Hepatocyte (in vitro differentiated cells): ENCODE results near the gene FGD2. TPM values are rescaled to one million over a fixed set of nuclear protein-coding genes. Genes with fewer than 3 reads are reported as not detected.

Source experiments
- DNase-seq: peaks from one replicate; pipeline ENCODE4 v3.0.0-alpha.2; 2016; ENCODE audit warnings: low spot score
- H2AFZ ChIP-seq: fragments of 200-600 bp; sonication (generic); 2 replicates; pipeline ENCODE4 v1.6.0; 2016; ENCODE audit warnings: antibody characterized with exemption, mild to moderate bottlenecking
- H3K27ac ChIP-seq: fragments of 200-600 bp; sonication (generic); 2 replicates; pipeline ENCODE4 v1.5.1; 2016; ENCODE audit warnings: mild to moderate bottlenecking
- H3K27me3 ChIP-seq: fragments of 200-600 bp; sonication (generic); 2 replicates; pipeline ENCODE4 v1.6.1; 2016
- H3K36me3 ChIP-seq: fragments of 200-600 bp; sonication (generic); replicated peaks from 2 replicates; pipeline ENCODE4 v1.5.1; 2016; ENCODE audit warnings: low read depth; ENCODE audit not compliant: insufficient read depth
- H3K4me1 ChIP-seq: fragments of 200-600 bp; sonication (generic); 2 replicates; pipeline ENCODE4 v1.5.1; 2016; ENCODE audit warnings: mild to moderate bottlenecking, moderate library complexity; ENCODE audit not compliant: insufficient read depth
- H3K4me2 ChIP-seq: fragments of 200-600 bp; sonication (generic); 2 replicates; pipeline ENCODE4 v1.6.0; 2016
- H3K4me3 ChIP-seq: fragments of 200-600 bp; sonication (generic); 2 replicates; pipeline ENCODE4 v1.5.1; 2016; ENCODE audit warnings: mild to moderate bottlenecking
- H3K79me2 ChIP-seq: fragments of 200-600 bp; sonication (generic); 2 replicates; pipeline ENCODE4 v1.6.0; 2017; ENCODE audit warnings: mild to moderate bottlenecking
- H3K9me2 ChIP-seq: fragments of 200-600 bp; sonication (generic); replicated peaks from 2 replicates; pipeline ENCODE4 v1.6.0; 2017; ENCODE audit warnings: mild to moderate bottlenecking; ENCODE audit not compliant: insufficient read depth
- H3K9me3 ChIP-seq: fragments of 200-600 bp; sonication (generic); 2 replicates; pipeline ENCODE4 v1.5.1; 2016; ENCODE audit warnings: low read depth, mild to moderate bottlenecking
- H4K20me1 ChIP-seq: fragments of 200-600 bp; sonication (generic); 2 replicates; pipeline ENCODE4 v1.6.0; 2016; ENCODE audit warnings: mild to moderate bottlenecking; ENCODE audit not compliant: insufficient read depth, poor library complexity, severe bottlenecking
- EZH2 ChIP-seq: fragments of 200-600 bp; sonication (generic); IDR thresholded peaks from 2 replicates; pipeline ENCODE4 v1.6.1; 2016; ENCODE audit warnings: antibody characterized with exemption, mild to moderate bottlenecking, borderline replicate concordance
- EZH2phosphoT487 ChIP-seq: fragments of 200-600 bp; sonication (generic); IDR thresholded peaks from one replicate; pipeline ENCODE4 v1.6.1; 2018; ENCODE audit warnings: antibody characterized with exemption, mild to moderate bottlenecking, low read depth, moderate library complexity; ENCODE audit not compliant: unreplicated experiment, severe bottlenecking
- WGBS: methylation state at CpG from one replicate; pipeline ENCODE4 v1.1.6; 2016; ENCODE audit warnings: low lambda C conversion rate; ENCODE audit errors: missing lambda C conversion rate; 5-methylcytosine and 5-hydroxymethylcytosine counted together
- polyA plus RNA-seq: library from polyadenylated mRNA; unstranded; fragments of >200 nt; fragmentation: Nextera tagmentation; extraction: Ambion mirVana; gene quantifications from 2 replicates; pipeline ENCODE4 v1.2.1, GENCODE V29; 2016
- total RNA-seq: library from RNA; depleted of rRNA; stranded (reverse); fragments of >200 nt; gene quantifications from 2 replicates; pipeline ENCODE4 v1.2.3, GENCODE V29; 2014
- TF ChIP-seq, protein P1 (sequence below): fragments of 200-600 bp; sonication (generic); IDR thresholded peaks from 2 replicates; pipeline ENCODE4 v1.5.1; 2016; ENCODE audit warnings: antibody characterized with exemption, mild to moderate bottlenecking; ENCODE audit not compliant: poor library complexity

FGD2 gene
- total and polyA plus RNA-seq, 2 experiments from 2014 or later, result 4.6 to 5.2 TPM

DNA sequence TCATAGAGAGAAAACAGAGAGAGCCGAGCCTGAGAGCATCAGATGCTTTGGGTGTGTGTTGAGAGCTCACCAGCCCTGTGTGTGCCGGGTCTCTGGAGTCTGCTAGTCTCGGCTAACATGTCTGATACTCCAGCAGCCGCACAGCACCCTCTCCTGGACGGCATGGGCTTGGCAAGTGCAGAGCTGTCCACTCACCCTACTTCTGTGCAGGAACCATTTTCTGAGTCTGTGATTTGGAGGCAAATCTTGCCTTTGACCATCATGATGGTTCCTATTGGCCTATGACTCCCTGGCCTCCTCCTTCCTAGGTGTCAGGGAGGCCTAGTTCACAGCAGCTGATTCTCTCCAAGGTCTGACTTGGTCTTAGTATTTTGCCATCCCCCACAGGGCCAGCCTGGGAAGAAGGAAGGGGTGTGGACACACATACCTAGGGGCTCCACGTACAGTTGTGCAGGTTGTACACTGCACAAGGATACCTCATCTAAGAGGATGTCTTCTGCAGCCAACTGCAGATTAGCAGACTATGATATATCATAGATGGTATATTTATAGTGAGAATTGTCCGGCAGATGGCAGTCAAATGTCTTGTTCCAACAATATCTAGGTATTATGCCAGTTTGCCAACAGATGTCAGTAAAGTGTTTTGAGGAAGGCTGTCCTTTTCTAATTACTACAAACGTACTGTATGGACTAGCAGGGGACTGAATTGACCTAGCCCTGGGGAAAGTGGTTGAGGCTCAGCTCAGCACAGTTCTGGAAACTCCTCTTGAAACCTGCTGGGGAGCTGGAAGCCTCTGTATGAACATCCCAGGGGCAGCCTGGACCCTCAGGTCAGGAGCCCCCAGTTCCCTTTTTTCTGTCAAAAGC lies 13.0 kb downstream of the FGD2 start:
- Histone ChIP-seq H3K9me3 (no peaks in the 10 kb centered on the region), H3K4me3 (no peak overlapping the region), H3K79me2 (no peaks in the 10 kb centered on the region), H3K4me1 (peaks cover 5% of the 10 kb centered on the region), H2AFZ (peak overlapping the region; percentile 53), H3K27me3 (no peaks in the 10 kb centered on the region), H3K36me3 (no peaks in the 10 kb centered on the region), H3K27ac (peak overlapping the region; percentile 25), H3K4me2 (peak overlapping the region; percentile 22), H4K20me1 (no peaks in the 10 kb centered on the region), H3K9me2 (no peaks in the 10 kb centered on the region)
- peak; percentile 93 for DNase-seq
- 12% methylated on average over 8 of the region's 8 CpGs for WGBS
- TF ChIP-seq, protein P1, sequence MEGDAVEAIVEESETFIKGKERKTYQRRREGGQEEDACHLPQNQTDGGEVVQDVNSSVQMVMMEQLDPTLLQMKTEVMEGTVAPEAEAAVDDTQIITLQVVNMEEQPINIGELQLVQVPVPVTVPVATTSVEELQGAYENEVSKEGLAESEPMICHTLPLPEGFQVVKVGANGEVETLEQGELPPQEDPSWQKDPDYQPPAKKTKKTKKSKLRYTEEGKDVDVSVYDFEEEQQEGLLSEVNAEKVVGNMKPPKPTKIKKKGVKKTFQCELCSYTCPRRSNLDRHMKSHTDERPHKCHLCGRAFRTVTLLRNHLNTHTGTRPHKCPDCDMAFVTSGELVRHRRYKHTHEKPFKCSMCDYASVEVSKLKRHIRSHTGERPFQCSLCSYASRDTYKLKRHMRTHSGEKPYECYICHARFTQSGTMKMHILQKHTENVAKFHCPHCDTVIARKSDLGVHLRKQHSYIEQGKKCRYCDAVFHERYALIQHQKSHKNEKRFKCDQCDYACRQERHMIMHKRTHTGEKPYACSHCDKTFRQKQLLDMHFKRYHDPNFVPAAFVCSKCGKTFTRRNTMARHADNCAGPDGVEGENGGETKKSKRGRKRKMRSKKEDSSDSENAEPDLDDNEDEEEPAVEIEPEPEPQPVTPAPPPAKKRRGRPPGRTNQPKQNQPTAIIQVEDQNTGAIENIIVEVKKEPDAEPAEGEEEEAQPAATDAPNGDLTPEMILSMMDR, result peak; percentile 83
- TF ChIP-seq EZH2, result no peak

- Histone ChIP-seq H3K4me2 (no peak overlapping the region), H2AFZ (no peak overlapping the region), H3K27ac (no peak overlapping the region), H3K9me2 (no peaks in the 10 kb centered on the region), H3K36me3 (no peaks in the 10 kb centered on the region), H3K27me3 (no peaks in the 10 kb centered on the region), H3K9me3 (no peaks in the 10 kb centered on the region), H3K4me3 (no peak overlapping the region), H3K79me2 (no peaks in the 10 kb centered on the region), H4K20me1 (no peaks in the 10 kb centered on the region), H3K4me1 (peaks cover 5% of the 10 kb centered on the region)
- DNase-seq, result no peak
- WGBS, result 83% methylated on average over 2 of the region's 2 CpGs
- no peak for TF ChIP-seq EZH2phosphoT487
- TF ChIP-seq, protein P1, result no peak
These were observed 13.6 kb downstream of the FGD2 start for GRCh38 chr6:37019065-37019450.

DNA sequence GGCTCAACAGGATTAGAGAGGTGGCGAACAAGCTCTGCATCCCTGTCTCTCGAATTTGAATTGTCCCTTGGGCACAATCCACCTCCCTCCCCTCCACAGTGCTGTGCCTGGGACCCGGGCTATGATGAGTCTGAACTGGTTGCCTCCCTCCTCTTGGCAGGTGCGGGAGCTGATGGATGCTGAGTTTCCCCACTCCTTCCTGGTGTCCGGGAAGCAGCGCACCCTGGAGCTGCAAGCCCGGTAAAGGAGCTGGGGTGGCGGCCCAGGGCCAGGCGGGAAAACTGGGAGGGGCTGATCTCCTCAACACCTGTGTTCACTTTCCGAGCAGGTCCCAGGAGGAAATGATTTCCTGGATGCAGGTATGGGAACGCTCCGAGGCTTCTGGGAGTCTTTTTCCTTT lies 14.9 kb downstream of the FGD2 start:
- Histone ChIP-seq H2AFZ (no peak overlapping the region), H3K9me3 (no peaks in the 10 kb centered on the region), H3K4me1 (peaks cover 5% of the 10 kb centered on the region), H4K20me1 (no peaks in the 10 kb centered on the region), H3K79me2 (no peaks in the 10 kb centered on the region), H3K4me2 (no peak overlapping the region), H3K27ac (no peak overlapping the region), H3K9me2 (no peaks in the 10 kb centered on the region), H3K36me3 (no peaks in the 10 kb centered on the region), H3K4me3 (no peak overlapping the region), H3K27me3 (no peaks in the 10 kb centered on the region)
- DNase-seq, result peak; percentile 44
- TF ChIP-seq EZH2phosphoT487 (no peak), EZH2 (no peak)
- TF ChIP-seq, protein P1, result no peak
- 57% methylated on average over 12 of the region's 12 CpGs for WGBS
